GM20000 (cell line): Measurements from ENCODE around the gene NUPR1.
A peak's percentile ranks its signal among the peaks of the same experiment; 100 is the strongest.
"Not testable (repeated sequence)": the region's sequence is repeated elsewhere in the genome, so short reads cannot be mapped to it uniquely, and the experiment has no call there.

Experiments
- DNase-seq: peaks from one replicate; pipeline ENCODE4 v3.0.0; 2012; ENCODE audit warnings: low spot score
- TF ChIP-seq, protein P1 (sequence below): IDR thresholded peaks from 2 replicates; pipeline ENCODE4 v1.5.1; 2012; ENCODE audit warnings: mild to moderate bottlenecking, control low read depth; ENCODE audit errors: extremely low read depth, missing control alignments

Gene NUPR1

DNA sequence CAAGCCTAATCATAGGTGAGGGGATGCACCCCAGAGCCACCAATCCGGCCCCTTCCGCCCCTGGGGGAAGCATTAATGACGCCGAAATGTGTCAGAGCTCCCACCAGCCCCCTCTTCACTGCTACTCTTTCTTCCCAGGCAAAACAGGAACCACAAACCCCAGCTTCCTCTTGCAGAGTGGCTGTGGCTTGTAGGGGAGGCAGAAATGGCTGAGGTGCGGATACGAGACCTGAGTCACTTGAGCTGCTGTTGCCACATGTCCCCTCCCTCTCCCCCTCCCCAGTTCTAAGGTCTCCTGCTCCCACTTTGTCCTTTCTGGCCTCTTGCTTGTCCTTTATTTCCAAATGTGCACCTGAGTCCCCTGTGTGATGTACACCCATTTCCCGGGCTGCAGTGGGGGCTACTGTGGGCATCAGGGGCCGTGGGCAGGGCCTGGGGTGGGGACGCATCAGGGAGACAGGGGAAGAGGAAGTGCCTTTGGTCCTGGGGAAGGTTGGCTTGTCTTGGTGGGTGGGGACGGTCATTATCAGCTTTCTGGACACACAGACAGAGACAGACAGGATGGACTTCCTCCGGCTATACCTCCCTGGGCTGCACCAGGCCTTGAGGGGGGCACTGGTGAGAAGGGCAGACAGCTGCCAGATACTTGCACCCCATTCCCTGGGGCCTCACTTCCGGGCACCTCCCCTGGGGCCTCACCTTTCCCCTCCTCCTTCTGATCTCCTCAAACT is 44.5 kb downstream of the NUPR1 start, which contains the start of gene APOBR:
Gene APOBR, plus strand, starts transcription at position 523 of the 731 bp plus-strand sequence. Its CDS starts 39 bp downstream, at position 562.
- DNase-seq, result peak; percentile 85
- TF ChIP-seq, protein P1, sequence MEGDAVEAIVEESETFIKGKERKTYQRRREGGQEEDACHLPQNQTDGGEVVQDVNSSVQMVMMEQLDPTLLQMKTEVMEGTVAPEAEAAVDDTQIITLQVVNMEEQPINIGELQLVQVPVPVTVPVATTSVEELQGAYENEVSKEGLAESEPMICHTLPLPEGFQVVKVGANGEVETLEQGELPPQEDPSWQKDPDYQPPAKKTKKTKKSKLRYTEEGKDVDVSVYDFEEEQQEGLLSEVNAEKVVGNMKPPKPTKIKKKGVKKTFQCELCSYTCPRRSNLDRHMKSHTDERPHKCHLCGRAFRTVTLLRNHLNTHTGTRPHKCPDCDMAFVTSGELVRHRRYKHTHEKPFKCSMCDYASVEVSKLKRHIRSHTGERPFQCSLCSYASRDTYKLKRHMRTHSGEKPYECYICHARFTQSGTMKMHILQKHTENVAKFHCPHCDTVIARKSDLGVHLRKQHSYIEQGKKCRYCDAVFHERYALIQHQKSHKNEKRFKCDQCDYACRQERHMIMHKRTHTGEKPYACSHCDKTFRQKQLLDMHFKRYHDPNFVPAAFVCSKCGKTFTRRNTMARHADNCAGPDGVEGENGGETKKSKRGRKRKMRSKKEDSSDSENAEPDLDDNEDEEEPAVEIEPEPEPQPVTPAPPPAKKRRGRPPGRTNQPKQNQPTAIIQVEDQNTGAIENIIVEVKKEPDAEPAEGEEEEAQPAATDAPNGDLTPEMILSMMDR, result no peak

DNA sequence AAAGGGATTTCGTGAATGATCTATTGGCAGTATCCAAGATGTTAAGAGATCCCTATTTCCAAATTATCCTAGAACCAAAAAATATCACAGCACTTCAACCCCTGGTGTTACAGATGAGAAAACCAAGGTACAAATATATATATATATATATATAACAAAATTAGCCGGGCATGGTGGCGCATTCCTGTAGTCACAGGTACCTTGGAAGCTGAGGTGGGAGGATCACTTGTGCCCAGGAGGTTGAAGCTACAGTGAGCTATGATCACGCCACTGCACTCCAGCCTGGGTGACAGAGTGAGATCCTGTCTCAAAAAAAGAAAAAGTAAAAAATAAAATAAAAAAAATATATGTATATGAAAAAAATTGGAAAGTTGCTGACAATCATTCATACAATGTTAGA is 46.3 kb downstream of the NUPR1 start:
- no peak for DNase-seq
- TF ChIP-seq, protein P1, result no peak

DNA sequence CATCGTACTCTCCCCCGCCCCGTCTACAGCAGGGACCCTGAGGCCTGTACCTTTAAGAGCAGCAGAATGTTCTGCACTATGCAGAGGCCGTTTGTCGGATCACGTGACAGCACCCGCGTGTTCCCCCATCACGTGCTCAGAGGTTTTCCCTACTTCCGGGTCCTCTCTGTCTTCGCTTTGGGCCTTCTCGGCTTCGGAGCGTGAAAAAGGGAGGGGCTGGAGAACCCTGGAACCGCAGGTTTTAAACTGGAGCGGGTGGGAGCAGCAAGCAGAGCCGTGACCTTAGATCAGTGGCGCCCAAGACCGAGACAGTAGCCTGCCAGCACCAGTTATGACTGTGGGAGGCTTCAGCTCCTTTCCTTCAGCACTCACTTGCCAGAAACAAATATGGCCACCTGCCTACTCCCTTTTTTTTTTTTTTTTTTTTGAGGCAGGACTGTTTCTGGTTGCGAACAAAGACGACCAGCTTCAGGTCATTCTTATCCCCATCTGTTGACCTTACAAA is 46.8 kb downstream of the NUPR1 start, which contains the start of gene CLN3:
Gene CLN3, minus strand, starts transcription at position 105 of the 505 bp plus-strand sequence. CDS start 315 bp downstream, outside the sequence.
- TF ChIP-seq, protein P1, result no peak
- peak; percentile 89 for DNase-seq

DNA sequence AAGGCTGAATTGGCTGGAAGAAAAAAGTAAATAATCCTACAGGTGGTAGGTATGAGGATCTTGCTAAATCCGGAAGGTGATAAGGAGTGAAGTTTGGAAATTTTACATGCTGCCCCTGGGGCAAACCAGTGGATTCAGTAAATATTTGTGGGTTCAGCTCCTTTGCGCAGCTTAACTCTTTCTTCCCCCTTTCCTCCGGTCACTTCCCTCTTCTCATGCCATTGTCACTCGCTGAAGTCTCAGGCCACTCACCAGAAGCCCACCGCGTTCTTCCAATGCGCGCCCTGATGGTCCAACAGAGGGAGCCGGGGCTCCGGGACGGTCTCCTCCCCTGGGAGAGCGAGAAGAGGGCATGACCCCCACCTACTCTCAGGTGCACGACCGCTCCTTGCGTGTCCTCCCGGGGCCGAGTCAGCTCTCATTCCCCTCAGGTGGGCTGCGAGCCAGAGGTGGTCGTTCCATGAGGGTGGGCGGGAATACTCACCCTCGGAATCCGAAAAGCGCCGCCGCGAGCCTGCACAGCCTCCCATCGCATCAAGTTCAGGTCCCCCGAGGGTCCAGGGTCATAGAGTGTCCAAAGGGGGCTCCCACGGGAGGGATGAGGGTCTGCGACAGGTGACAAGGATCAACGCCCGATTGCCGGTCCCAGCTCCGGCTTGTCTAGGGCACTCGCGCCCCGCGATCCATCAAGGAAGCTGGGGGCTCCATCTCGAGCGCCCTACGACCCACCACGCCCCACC is 47.4 kb downstream of the NUPR1 start:
- DNase-seq, result no peak
- TF ChIP-seq, protein P1, result peak; percentile 12

DNA sequence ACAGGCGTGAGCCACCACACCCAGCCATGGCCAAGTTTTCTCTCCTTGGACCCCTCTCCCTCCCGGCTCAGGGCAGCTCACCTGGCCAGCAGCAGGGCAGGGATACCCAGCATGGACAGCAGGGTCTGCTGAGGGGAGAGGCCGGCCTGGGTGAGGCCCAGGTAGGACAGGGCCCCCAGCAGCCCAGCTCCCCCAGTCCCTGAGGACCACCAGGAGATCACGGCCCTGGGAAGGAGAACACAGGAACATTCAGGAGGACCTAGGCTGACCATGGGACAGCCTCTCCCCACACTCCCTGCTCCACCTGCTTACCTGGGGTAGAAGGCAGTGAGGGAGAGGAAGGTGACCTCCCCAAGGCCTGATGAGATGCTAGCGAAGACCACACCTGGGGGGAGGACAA is 52.5 kb downstream of the NUPR1 start:
- no peak for DNase-seq
- TF ChIP-seq, protein P1, result no peak

DNA sequence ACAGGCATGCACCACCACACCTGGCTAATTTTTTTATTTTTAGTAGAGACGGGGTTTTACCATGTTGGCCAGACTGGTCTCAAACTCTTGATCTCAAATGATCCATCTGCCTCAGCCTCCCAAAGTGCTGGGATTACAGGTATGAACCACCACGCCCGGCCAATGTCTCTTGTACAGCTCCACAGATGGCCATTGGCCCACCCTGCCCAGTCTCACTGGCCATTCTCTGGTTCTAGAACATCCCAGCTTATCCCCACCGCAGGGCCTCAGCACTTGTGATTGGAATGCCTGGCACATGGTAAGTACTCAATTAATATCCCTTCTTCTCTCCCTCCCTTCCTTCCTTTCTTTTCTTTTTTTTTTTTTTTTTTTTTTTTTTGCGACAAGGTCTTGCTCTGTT is 55.4 kb downstream of the NUPR1 start:
- DNase-seq, result not testable (repeated sequence)
